ENCODE measurements around the gene NCK2.
"Not testable (repeated sequence)": the region's sequence is repeated elsewhere in the genome, so short reads cannot be mapped to it uniquely, and the experiment has no call there.

The NCK2 gene

GRCh38 chr2:105746177-105747080 lies 1.7 kb downstream of the NCK2 start:
- peaks cover 65% of the 10 kb centered on the region for H3K4me1 Mint-ChIP-seq
- no peaks in the 10 kb centered on the region for H3K27me3 Mint-ChIP-seq
- peak overlapping the region; percentile 96 for H3K27ac Mint-ChIP-seq
- H3K9me3 Mint-ChIP-seq, result no peaks in the 10 kb centered on the region
- peak overlapping the region; percentile 92 for H3K4me3 Mint-ChIP-seq
- ATAC-seq, result peak; percentile 61
- peaks cover 55% of the 10 kb centered on the region for H3K36me3 Mint-ChIP-seq

GRCh38 chr2:105747254-105747894 lies 2.7 kb downstream of the NCK2 start:
- peaks cover 57% of the 10 kb centered on the region for H3K36me3 Mint-ChIP-seq
- H3K9me3 Mint-ChIP-seq, result no peaks in the 10 kb centered on the region
- peak overlapping the region; percentile 92 for H3K4me3 Mint-ChIP-seq
- H3K27me3 Mint-ChIP-seq, result no peaks in the 10 kb centered on the region
- peak overlapping the region; percentile 96 for H3K27ac Mint-ChIP-seq
- peaks cover 68% of the 10 kb centered on the region for H3K4me1 Mint-ChIP-seq
- no peak for ATAC-seq

DNA sequence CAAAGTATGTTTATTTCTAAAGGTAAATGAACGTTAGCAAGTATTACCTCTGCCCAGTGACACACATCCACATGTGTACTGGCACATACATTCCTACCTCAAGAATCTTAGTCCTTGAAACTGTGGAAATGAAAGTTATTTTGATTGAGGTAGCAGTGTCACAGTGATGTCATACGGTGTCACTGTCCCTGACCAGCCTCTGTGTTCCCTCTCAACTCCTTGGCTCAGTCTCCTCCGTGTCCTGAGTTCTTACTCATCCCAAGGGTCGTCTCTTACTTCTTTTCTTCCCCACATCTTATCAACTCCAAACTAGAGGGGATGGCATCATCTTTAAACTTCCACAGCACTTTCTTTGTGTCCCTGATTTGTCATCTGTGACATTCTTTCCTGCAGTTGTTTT lies 3.3 kb downstream of the NCK2 start:
- H3K4me1 Mint-ChIP-seq, result peaks cover 73% of the 10 kb centered on the region
- peak overlapping the region; percentile 92 for H3K4me3 Mint-ChIP-seq
- ATAC-seq, result no peak
- peak overlapping the region; percentile 96 for H3K27ac Mint-ChIP-seq
- H3K27me3 Mint-ChIP-seq, result no peaks in the 10 kb centered on the region
- peaks cover 62% of the 10 kb centered on the region for H3K36me3 Mint-ChIP-seq
- no peaks in the 10 kb centered on the region for H3K9me3 Mint-ChIP-seq

DNA sequence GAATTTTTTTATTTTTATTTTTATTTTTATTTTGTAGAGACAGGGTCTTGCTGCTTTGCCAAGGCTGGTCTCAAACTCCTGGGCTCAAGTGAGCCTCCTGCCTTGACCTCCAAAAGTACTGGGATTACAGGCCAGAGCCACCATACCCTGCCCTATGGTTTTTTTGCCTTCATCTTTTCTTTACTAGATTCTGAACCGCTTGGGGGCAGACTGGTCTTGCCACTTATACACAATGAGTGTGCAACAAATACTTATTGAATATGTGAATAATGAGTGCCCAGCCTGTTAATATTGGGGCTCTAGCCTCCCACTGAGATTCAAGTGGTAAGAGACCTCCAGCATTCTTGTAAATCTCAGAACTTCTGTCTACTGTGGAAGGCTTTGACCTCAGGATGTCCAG lies 3.9 kb downstream of the NCK2 start:
- H3K9me3 Mint-ChIP-seq, result no peaks in the 10 kb centered on the region
- peak overlapping the region; percentile 96 for H3K27ac Mint-ChIP-seq
- H3K4me1 Mint-ChIP-seq, result peaks cover 79% of the 10 kb centered on the region
- no peaks in the 10 kb centered on the region for H3K27me3 Mint-ChIP-seq
- no peak for ATAC-seq
- H3K36me3 Mint-ChIP-seq, result peaks cover 68% of the 10 kb centered on the region
- H3K4me3 Mint-ChIP-seq, result peak overlapping the region; percentile 26

DNA sequence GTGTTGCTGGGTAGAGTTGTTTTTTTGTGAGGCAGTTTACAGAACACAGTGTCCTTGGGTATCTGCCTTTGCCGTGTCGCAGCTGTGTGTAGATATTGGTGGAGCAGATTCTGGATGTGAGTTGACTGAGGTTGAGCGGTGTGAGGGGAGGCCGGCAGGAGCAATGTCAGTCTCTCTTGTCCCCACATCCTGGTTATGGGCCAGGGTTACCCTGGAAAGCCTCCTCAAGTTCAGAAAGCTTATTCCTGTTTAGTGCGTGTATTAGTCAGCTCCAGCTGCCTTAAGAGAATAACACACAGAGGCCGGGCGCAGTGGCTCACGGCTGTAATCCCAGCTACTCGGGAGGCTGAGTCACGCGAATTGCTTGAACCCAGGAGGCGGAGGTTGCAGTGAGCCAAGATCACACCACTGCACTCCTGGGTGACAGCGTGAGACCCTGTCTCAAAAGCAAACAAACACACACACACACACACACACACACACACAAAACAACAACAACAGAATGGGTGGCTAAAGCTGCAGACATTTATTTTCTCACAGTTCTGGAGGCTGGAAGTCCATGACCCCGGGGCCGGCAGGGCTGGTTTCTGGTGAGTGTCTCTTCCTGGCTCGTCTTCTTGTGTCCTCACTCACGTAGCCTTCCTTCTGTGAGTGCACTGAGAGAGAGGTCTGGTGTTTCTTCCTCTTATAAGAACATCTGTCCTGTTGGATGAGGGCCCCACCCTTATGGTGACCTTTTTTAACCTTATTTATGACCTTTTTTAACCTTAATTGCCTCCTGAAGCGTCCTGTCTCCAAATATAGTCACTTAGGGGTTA lies 5.1 kb downstream of the NCK2 start:
- no peaks in the 10 kb centered on the region for H3K27me3 Mint-ChIP-seq
- H3K4me1 Mint-ChIP-seq, result peaks cover 84% of the 10 kb centered on the region
- peak overlapping the region; percentile 83 for H3K4me3 Mint-ChIP-seq
- H3K36me3 Mint-ChIP-seq, result peaks cover 74% of the 10 kb centered on the region
- no peaks in the 10 kb centered on the region for H3K9me3 Mint-ChIP-seq
- H3K27ac Mint-ChIP-seq, result peak overlapping the region; percentile 96
- ATAC-seq, result peak; percentile 46

- peaks cover 92% of the 10 kb centered on the region for H3K4me1 Mint-ChIP-seq
- ATAC-seq, result no peak
- H3K4me3 Mint-ChIP-seq, result peak overlapping the region; percentile 83
- no peaks in the 10 kb centered on the region for H3K27me3 Mint-ChIP-seq
- H3K27ac Mint-ChIP-seq, result peak overlapping the region; percentile 96
- no peaks in the 10 kb centered on the region for H3K9me3 Mint-ChIP-seq
- peaks cover 78% of the 10 kb centered on the region for H3K36me3 Mint-ChIP-seq
These were observed 6.0 kb downstream of the NCK2 start for GRCh38 chr2:105750735-105751134.

DNA sequence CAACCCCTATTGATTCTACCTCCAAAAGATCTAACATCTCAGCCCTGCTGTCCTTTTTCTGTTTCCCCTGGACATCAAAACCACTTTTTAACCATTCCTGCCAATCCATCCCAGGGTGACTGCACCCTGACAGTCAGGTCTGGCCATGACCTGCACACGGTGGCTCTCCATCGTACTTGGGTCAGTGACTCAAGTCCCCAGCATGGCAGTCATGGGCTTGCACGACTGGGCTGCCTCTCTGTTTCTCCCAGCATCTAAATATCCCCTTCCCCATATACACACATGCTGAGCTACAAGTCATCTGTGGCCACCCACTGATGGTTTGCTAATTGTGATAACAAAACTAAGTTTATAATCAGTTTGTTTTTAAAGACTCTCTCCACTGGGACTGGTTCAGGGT lies 6.6 kb downstream of the NCK2 start:
- Mint-ChIP-seq H3K9me3 (no peaks in the 10 kb centered on the region), H3K4me1 (peaks cover 92% of the 10 kb centered on the region), H3K27me3 (no peaks in the 10 kb centered on the region), H3K36me3 (peaks cover 73% of the 10 kb centered on the region), H3K4me3 (peak overlapping the region; percentile 11), H3K27ac (peak overlapping the region; percentile 96)
- no peak for ATAC-seq

GRCh38 chr2:105752691-105753358 lies 8.1 kb downstream of the NCK2 start:
- Mint-ChIP-seq H3K36me3 (peaks cover 60% of the 10 kb centered on the region), H3K4me1 (peaks cover 93% of the 10 kb centered on the region), H3K27me3 (no peaks in the 10 kb centered on the region), H3K27ac (peak overlapping the region; percentile 71), H3K9me3 (no peaks in the 10 kb centered on the region), H3K4me3 (no peak overlapping the region)
- ATAC-seq, result no peak

- Mint-ChIP-seq H3K36me3 (peaks cover 54% of the 10 kb centered on the region), H3K4me1 (peaks cover 92% of the 10 kb centered on the region), H3K27ac (peak overlapping the region; percentile 71), H3K4me3 (no peak overlapping the region), H3K9me3 (no peaks in the 10 kb centered on the region), H3K27me3 (no peaks in the 10 kb centered on the region)
- no peak for ATAC-seq
These were observed 8.7 kb downstream of the NCK2 start for GRCh38 chr2:105753380-105753779.

- H3K36me3 Mint-ChIP-seq, result peaks cover 48% of the 10 kb centered on the region
- H3K4me3 Mint-ChIP-seq, result peak overlapping the region; percentile 22
- H3K9me3 Mint-ChIP-seq, result no peaks in the 10 kb centered on the region
- peaks cover 90% of the 10 kb centered on the region for H3K4me1 Mint-ChIP-seq
- H3K27ac Mint-ChIP-seq, result peak overlapping the region; percentile 71
- ATAC-seq, result peak; percentile 42
- H3K27me3 Mint-ChIP-seq, result no peaks in the 10 kb centered on the region
These were observed 9.3 kb downstream of the NCK2 start for GRCh38 chr2:105754011-105754410.

DNA sequence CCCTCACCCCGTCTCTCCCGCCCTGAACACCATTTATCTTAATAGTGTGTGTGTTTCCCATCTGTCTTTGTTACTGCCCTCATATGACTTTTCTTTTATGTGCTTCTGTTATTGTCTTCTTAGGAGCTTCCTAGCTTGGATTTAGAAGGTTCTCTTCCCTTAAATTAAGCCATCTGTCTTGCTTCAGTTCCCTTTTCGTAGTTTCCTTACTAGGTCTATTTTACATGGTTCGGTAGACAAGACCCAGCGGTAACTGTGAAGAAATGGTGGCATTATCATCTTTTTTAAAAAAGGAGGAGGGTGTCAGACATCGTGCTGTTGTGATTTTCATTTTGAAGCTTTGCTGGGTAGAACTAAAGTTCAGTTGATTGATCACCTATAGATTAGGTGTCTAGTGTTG lies 10.3 kb downstream of the NCK2 start:
- peak overlapping the region; percentile 71 for H3K27ac Mint-ChIP-seq
- H3K9me3 Mint-ChIP-seq, result no peaks in the 10 kb centered on the region
- peak overlapping the region; percentile 54 for H3K4me3 Mint-ChIP-seq
- peak; percentile 55 for ATAC-seq
- no peaks in the 10 kb centered on the region for H3K27me3 Mint-ChIP-seq
- peaks cover 38% of the 10 kb centered on the region for H3K36me3 Mint-ChIP-seq
- H3K4me1 Mint-ChIP-seq, result peaks cover 88% of the 10 kb centered on the region

DNA sequence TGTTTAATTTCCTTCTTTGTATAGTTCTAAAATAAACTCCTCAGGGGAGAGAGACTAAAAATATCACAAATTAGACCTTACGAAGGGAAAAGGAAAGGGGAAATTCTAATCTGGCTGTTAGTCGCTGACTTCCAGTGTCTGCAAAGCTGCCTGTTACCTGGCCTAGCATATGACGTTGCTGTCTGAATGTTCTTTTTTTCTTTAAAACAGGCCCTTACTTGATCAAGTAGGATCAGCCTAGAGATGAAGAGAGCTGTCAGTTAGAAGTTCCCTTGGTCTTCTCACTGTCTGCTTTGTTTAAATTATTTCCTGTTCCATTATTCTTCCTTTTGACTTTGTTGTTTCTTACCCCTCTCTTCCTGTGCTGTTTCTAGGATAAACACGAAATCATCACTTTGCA lies 11.2 kb downstream of the NCK2 start:
- Mint-ChIP-seq H3K27me3 (no peaks in the 10 kb centered on the region), H3K4me3 (peak overlapping the region; percentile 54), H3K4me1 (peaks cover 88% of the 10 kb centered on the region), H3K36me3 (peaks cover 34% of the 10 kb centered on the region), H3K27ac (peak overlapping the region; percentile 71), H3K9me3 (no peaks in the 10 kb centered on the region)
- ATAC-seq, result no peak

DNA sequence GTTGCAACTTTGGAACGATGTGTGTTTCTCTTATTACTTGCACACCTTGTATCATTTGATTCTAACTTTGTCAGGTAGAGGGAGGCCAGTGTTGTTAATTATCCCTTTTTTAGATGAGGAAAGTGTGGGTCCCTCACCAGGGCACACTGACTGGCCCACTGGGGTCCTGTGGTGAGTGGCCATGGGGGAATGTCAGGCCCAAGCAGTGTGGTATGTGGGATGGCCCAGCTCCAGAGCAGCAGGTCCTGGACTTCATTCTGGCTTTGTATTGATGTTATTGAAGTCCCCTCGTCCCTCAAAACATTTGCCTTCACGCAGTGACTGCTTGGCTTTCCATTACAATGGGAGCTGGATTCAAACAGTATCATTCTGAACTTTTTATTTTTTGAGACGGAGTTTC lies 11.7 kb downstream of the NCK2 start:
- Mint-ChIP-seq H3K9me3 (no peaks in the 10 kb centered on the region), H3K4me3 (peak overlapping the region; percentile 64), H3K27me3 (no peaks in the 10 kb centered on the region), H3K36me3 (peaks cover 31% of the 10 kb centered on the region), H3K4me1 (peaks cover 88% of the 10 kb centered on the region), H3K27ac (peak overlapping the region; percentile 71)
- ATAC-seq, result no peak

- H3K9me3 Mint-ChIP-seq, H3K27me3 Mint-ChIP-seq: not testable (repeated sequence)
- Mint-ChIP-seq H3K36me3 (peaks cover 29% of the 10 kb centered on the region), H3K4me3 (peak overlapping the region; percentile 64), H3K4me1 (peaks cover 89% of the 10 kb centered on the region), H3K27ac (peak overlapping the region; percentile 71)
- ATAC-seq, result peak; percentile 45
These were observed 12.2 kb downstream of the NCK2 start for GRCh38 chr2:105756865-105757264.

- Mint-ChIP-seq H3K27ac (peak overlapping the region; percentile 71), H3K9me3 (no peaks in the 10 kb centered on the region), H3K4me3 (peak overlapping the region; percentile 64), H3K36me3 (peaks cover 29% of the 10 kb centered on the region), H3K4me1 (peaks cover 95% of the 10 kb centered on the region), H3K27me3 (no peaks in the 10 kb centered on the region)
- peak; percentile 59 for ATAC-seq
These were observed 12.7 kb downstream of the NCK2 start for GRCh38 chr2:105757433-105757832.
